ENCODE results near the gene SYNPO.
A peak's percentile ranks its signal among the peaks of the same experiment; 100 is the strongest.

Gene SYNPO

GRCh38 chr5:150655221-150655620 is 14.8 kb downstream of the SYNPO start:
- Histone ChIP-seq H3K27me3 (replicated peaks; ENCODE audit: control insufficient read depth, insufficient read depth, low read length) (no peaks in the 10 kb centered on the region), H3K4me3 (replicated peaks; ENCODE audit: low read depth, low read length) (no peak overlapping the region), H3K36me3 (ENCODE audit: control insufficient read depth, insufficient read depth, low read length) (peaks cover 1% of the 10 kb centered on the region)
- no peak for TF ChIP-seq CTCF (IDR thresholded peaks at IDR 0.05; ENCODE audit: insufficient read depth, low read length, poor library complexity, severe bottlenecking)
- no peak for DNase-seq (ENCODE audit: extremely low read depth, insufficient read length)

DNA sequence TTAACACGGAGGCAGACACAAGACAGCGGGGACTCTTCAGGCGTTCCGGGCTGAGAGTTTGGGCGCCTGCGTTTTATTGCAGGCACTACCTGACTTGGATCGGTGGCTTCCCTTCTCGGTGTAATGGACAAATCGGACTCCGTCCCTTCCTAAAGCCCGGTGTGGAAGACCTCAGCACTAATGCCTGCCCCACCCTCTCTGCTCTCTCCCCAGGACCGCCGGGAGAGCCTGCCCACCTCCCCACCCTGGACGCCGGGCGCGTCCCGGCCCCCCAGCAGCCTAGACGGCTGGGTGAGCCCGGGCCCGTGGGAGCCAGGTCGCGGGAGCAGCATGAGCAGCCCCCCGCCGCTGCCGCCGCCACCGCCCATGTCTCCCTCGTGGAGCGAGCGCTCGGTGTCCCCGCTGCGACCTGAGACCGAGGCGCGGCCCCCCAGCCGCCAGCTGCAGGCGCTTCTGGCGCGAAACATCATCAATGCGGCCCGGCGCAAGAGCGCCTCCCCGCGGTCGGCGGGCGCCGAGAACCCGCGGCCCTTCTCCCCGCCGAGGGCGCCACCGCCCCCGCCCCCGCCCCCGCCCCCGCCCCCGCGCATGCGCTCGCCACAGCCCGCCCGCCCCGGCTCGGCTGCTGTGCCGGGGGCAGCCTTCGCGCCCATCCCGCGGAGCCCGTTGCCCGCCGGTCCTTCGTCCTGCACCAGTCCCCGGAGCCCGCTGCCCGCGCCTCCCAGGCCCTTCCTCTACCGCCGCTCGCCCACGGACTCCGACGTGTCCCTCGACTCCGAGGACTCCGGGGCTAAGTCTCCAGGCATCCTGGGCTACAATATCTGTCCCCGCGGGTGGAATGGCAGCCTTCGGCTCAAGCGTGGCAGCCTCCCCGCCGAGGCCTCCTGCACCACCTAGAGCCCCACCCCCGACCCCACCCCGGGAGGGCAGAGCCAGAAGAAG is 16.0 kb downstream of the SYNPO start:
- no peaks in the 10 kb centered on the region for H3K27me3 ChIP-seq (replicated peaks; ENCODE audit: control insufficient read depth, insufficient read depth, low read length)
- DNase-seq (ENCODE audit: extremely low read depth, insufficient read length): peak; percentile 85
- TF ChIP-seq CTCF (IDR thresholded peaks at IDR 0.05; ENCODE audit: insufficient read depth, low read length, poor library complexity, severe bottlenecking): peak; percentile 48
- peak overlapping the region; percentile 65 for H3K4me3 ChIP-seq (replicated peaks; ENCODE audit: low read depth, low read length)
- no peaks in the 10 kb centered on the region; the same call in none of the 2 replicates for H3K36me3 ChIP-seq (ENCODE audit: control insufficient read depth, insufficient read depth, low read length)

- no peak for DNase-seq (ENCODE audit: extremely low read depth, insufficient read length)
- Histone ChIP-seq H3K36me3 (ENCODE audit: control insufficient read depth, insufficient read depth, low read length) (no peaks in the 10 kb centered on the region), H3K27me3 (replicated peaks; ENCODE audit: control insufficient read depth, insufficient read depth, low read length) (no peaks in the 10 kb centered on the region), H3K4me3 (replicated peaks; ENCODE audit: low read depth, low read length) (no peak overlapping the region)
- TF ChIP-seq CTCF (IDR thresholded peaks at IDR 0.05; ENCODE audit: insufficient read depth, low read length, poor library complexity, severe bottlenecking): no peak
These were observed 17.7 kb downstream of the SYNPO start for GRCh38 chr5:150658121-150658520.

GRCh38 chr5:150658699-150659265 is 18.3 kb downstream of the SYNPO start:
- Histone ChIP-seq H3K27me3 (replicated peaks; ENCODE audit: control insufficient read depth, insufficient read depth, low read length) (no peaks in the 10 kb centered on the region), H3K36me3 (ENCODE audit: control insufficient read depth, insufficient read depth, low read length) (no peaks in the 10 kb centered on the region), H3K4me3 (replicated peaks; ENCODE audit: low read depth, low read length) (no peak overlapping the region)
- no peak for DNase-seq (ENCODE audit: extremely low read depth, insufficient read length)
- no peak for TF ChIP-seq CTCF (IDR thresholded peaks at IDR 0.05; ENCODE audit: insufficient read depth, low read length, poor library complexity, severe bottlenecking)

DNA sequence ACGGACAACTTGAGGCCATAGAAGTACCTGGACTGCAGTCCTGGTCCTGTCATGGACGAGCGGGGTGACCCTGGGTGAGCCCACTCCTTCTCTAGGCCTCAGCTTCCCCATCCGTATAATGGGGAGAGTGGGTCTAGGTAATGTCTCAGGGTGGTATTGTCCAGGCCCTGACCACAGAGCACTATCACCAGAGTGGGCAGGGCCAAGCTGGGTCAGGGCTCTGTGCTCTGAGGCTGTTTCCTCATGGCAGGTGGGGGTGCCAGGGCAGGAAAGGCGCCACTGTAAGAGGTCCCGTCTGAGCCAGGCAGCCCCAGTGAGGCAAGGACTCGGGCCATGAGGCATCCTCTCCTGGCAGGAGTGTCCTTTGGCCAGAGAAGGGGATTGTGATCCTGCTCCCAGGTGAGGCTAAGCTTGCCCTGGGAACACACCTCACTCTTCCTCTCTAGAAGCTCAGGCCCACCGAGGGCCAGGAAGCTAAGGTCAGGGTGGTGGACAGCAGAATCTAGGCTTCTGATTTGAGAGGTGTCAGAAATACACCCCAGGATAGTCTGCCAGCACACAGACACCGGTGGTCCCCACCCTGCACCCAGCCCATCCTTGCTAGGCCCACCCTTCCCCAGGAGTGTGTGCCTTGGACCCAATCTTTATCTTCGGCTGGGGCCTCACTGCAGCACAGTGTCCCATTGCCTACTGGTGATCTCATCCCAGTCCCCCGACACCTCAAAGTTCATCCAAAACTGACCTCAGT is 19.1 kb downstream of the SYNPO start:
- no peak for DNase-seq (ENCODE audit: extremely low read depth, insufficient read length)
- Histone ChIP-seq H3K4me3 (replicated peaks; ENCODE audit: low read depth, low read length) (no peak overlapping the region), H3K36me3 (ENCODE audit: control insufficient read depth, insufficient read depth, low read length) (no peaks in the 10 kb centered on the region), H3K27me3 (replicated peaks; ENCODE audit: control insufficient read depth, insufficient read depth, low read length) (no peaks in the 10 kb centered on the region)
- no peak for TF ChIP-seq CTCF (IDR thresholded peaks at IDR 0.05; ENCODE audit: insufficient read depth, low read length, poor library complexity, severe bottlenecking)
